HepG2 (cell line): ENCODE data around the gene FOXA1. TPM values are rescaled to one million over a fixed set of nuclear protein-coding genes. Genes with fewer than 3 reads are reported as not detected.

Experiments used
- ARID5B ChIP-seq: IDR thresholded peaks from 2 replicates; pipeline ENCODE4 v1.4.0; 2020; ENCODE audit warnings: mild to moderate bottlenecking, missing genetic modification reagents
- CBX2 ChIP-seq, 2 experiments: fragments of 200-600 bp in 1 of 2; sonication (generic); formaldehyde crosslinking in 1 of 2; IDR thresholded peaks; 2 replicates each; pipeline versions ENCODE4 v1.7.0 to v1.8.1; 2018 to 2022; ENCODE audit warnings: low read depth in 2 of 2, low read length in 1 of 2, mild to moderate bottlenecking in 1 of 2, missing genetic modification reagents in 1 of 2
- HDAC6 ChIP-seq: fragments of 200-600 bp; sonication (generic); IDR thresholded peaks from 2 replicates; pipeline ENCODE4 v1.7.0; 2017; ENCODE audit warnings: mild to moderate bottlenecking, antibody characterized with exemption, low read length, low read depth
- HOXA7 ChIP-seq: sonication (generic); formaldehyde crosslinking; IDR thresholded peaks from 2 replicates; pipeline ENCODE4 v1.8.1; 2022; ENCODE audit warnings: mild to moderate bottlenecking, missing genetic modification reagents, moderate library complexity
- KMT2A ChIP-seq: sonication (generic); formaldehyde crosslinking; IDR thresholded peaks from 2 replicates; pipeline ENCODE4 v1.4.0; 2020; ENCODE audit warnings: missing genetic modification reagents
- NBN ChIP-seq: fragments of 450-650 bp; conservative IDR thresholded peaks from 2 replicates; pipeline ENCODE4 v1.6.1; 2017
- NFYB ChIP-seq: sonication (generic); formaldehyde crosslinking; IDR thresholded peaks from 2 replicates; pipeline ENCODE4 v1.4.0; 2020; ENCODE audit warnings: missing genetic modification reagents
- RFX1 ChIP-seq: fragments of 450-650 bp; IDR thresholded peaks from 2 replicates; pipeline ENCODE4 v1.6.1; 2017
- SIN3A ChIP-seq: IDR thresholded peaks from 2 replicates; pipeline ENCODE4 v1.6.1; 2011; ENCODE audit warnings: low read depth, mild to moderate bottlenecking, control low read depth, low read length, borderline replicate concordance
- ZNF143 ChIP-seq: sonication (generic); formaldehyde crosslinking; IDR thresholded peaks from 2 replicates; pipeline ENCODE4 v1.4.0; 2020; ENCODE audit warnings: missing genetic modification reagents
- ZNF234 ChIP-seq: sonication (generic); formaldehyde crosslinking; conservative IDR thresholded peaks from 2 replicates; pipeline ENCODE4 v1.5.1; 2020; ENCODE audit warnings: mild to moderate bottlenecking, missing genetic modification reagents
- ZNF280B ChIP-seq: sonication (generic); formaldehyde crosslinking; IDR thresholded peaks from 2 replicates; pipeline ENCODE4 v1.5.0; 2020; ENCODE audit warnings: missing genetic modification reagents, mild to moderate bottlenecking, borderline replicate concordance
- ZNF562 ChIP-seq: sonication (generic); formaldehyde crosslinking; IDR thresholded peaks from 2 replicates; pipeline ENCODE4 v1.8.0; 2022; ENCODE audit warnings: missing genetic modification reagents, borderline replicate concordance
- ZNF737 ChIP-seq: sonication (generic); formaldehyde crosslinking; IDR thresholded peaks from 2 replicates; pipeline ENCODE4 v1.5.0; 2020; ENCODE audit warnings: missing genetic modification reagents, mild to moderate bottlenecking, borderline replicate concordance
- ZNF891 ChIP-seq: sonication (generic); formaldehyde crosslinking; IDR thresholded peaks from 2 replicates; pipeline ENCODE4 v1.5.0; 2020; ENCODE audit warnings: mild to moderate bottlenecking, missing genetic modification reagents
- ZSCAN22 ChIP-seq: sonication (generic); formaldehyde crosslinking; IDR thresholded peaks from 2 replicates; pipeline ENCODE4 v1.4.0; 2020; ENCODE audit warnings: mild to moderate bottlenecking, missing genetic modification reagents
- polyA plus RNA-seq, 8 experiments: library from polyadenylated mRNA; depleted of rRNA in 3 of 8; stranded (reverse) in 7 of 8; unstranded in 1 of 8; fragments of >200 nt; fragmentation: Illumina TruSeq in 4 of 8; extraction: Trizol in 4 of 8; gene quantifications; 2 replicates each; pipeline versions ENCODE4 v1.2.1 to v1.2.3, GENCODE V29; 2011 to 2016; ENCODE audit warnings: low read depth in 4 of 8, missing spikeins in 1 of 8, mixed read lengths in 1 of 8; ENCODE audit not compliant: insufficient read depth in 1 of 8
- total RNA-seq, 5 experiments: library from RNA; depleted of rRNA; stranded (reverse); fragments of >200 nt; fragmentation: Illumina TruSeq; extraction: Trizol; gene quantifications; 2 replicates each; pipeline ENCODE4 v1.2.3, GENCODE V29; 2016; ENCODE audit warnings: low read depth in 1 of 5
- TF ChIP-seq, protein P1 (sequence below): sonication (generic); formaldehyde crosslinking; IDR thresholded peaks from 2 replicates; pipeline ENCODE4 v1.4.0; 2020; ENCODE audit warnings: mild to moderate bottlenecking, low read depth, missing genetic modification reagents
- TF ChIP-seq, protein P2 (sequence below): fragments of 450-650 bp; IDR thresholded peaks from 2 replicates; pipeline ENCODE4 v1.6.1; 2017; ENCODE audit warnings: mild to moderate bottlenecking
- TF ChIP-seq, protein P3 (sequence below): conservative IDR thresholded peaks from 2 replicates; pipeline ENCODE4 v1.6.1; 2018; ENCODE audit warnings: missing genetic modification reagents

The FOXA1 gene
- total and polyA plus RNA-seq, 2 of the 13 experiments (the other 11 are each of a cell fraction or from before 2014, with no cell fraction given), result 43.4 to 58.6 TPM

DNA sequence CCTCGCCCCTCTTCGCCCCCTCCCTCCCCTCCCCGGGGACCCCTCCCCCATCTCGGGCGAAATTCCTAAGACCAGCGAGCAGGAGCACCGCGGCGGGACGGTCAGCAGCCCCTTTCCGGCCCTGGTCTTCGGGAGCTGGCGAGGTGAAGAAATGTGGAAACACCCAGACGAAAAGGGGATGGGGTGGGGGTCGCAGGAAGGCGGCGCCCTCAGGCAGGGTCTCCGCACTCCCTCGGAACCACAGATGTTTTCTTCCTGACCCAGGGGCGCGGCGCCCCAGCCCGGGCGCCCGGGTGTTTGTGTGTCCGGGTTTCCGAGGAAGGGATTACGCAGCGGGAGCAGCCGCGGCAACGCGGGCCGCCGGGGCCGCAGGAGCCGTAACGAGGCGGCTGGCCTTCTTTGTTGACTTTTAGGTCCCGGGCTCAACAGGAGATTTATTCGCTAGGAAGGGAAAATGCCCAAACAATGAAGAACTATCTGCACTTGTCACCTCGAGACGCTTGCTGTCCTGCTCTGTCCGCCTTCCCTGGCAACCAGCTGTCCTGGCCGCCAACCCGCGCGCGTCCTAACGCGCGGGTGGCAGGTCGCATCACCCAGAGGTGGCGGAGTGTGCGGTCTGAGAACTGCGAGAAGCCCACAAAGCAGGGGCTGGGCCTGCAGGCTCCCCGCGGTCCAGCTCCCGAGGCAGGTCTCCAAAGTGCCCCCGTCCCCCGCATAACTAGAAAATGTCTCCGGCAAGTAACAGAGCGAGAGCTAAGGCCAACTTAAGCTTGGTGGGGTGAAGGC is 7.0 kb downstream of the FOXA1 start (continued):
- TF ChIP-seq SIN3A (peak; percentile 64; the same call in 1 of the 2 replicates), ZNF737 (CRISPR knock-in tag) (peak; percentile 99), ZNF280B (peak; percentile 25; the same call in 1 of the 2 replicates), ARID5B (CRISPR knock-in tag) (peak; percentile 66), ZNF234 (peak; percentile 95), KMT2A (CRISPR knock-in tag) (peak; percentile 100), ZNF143 (CRISPR knock-in tag) (no peak), ZNF891 (CRISPR knock-in tag) (peak; percentile 96; the same call in 1 of the 2 replicates), RFX1 (no peak), NFYB (0 out of 2 replicates have a peak, but pooled peaks have one; percentile 37), ZSCAN22 (0 out of 2 replicates have a peak, but pooled peaks have one; percentile 51), NBN (no peak), ZNF562 (CRISPR knock-in tag) (no peak), CBX2 (IDR thresholded peaks at IDR 0.05; ENCODE audit: low read depth, low read length) (no peak), CBX2 (CRISPR knock-in tag; IDR thresholded peaks at IDR 0.05; ENCODE audit: low read depth) (no peak; the same call in none of the 2 replicates), HDAC6 (no peak; the same call in 1 of the 2 replicates), HOXA7 (CRISPR knock-in tag) (no peak)
- TF ChIP-seq, protein P1, sequence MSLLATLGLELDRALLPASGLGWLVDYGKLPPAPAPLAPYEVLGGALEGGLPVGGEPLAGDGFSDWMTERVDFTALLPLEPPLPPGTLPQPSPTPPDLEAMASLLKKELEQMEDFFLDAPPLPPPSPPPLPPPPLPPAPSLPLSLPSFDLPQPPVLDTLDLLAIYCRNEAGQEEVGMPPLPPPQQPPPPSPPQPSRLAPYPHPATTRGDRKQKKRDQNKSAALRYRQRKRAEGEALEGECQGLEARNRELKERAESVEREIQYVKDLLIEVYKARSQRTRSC (CRISPR knock-in tag), result no peak
- TF ChIP-seq, protein P2, sequence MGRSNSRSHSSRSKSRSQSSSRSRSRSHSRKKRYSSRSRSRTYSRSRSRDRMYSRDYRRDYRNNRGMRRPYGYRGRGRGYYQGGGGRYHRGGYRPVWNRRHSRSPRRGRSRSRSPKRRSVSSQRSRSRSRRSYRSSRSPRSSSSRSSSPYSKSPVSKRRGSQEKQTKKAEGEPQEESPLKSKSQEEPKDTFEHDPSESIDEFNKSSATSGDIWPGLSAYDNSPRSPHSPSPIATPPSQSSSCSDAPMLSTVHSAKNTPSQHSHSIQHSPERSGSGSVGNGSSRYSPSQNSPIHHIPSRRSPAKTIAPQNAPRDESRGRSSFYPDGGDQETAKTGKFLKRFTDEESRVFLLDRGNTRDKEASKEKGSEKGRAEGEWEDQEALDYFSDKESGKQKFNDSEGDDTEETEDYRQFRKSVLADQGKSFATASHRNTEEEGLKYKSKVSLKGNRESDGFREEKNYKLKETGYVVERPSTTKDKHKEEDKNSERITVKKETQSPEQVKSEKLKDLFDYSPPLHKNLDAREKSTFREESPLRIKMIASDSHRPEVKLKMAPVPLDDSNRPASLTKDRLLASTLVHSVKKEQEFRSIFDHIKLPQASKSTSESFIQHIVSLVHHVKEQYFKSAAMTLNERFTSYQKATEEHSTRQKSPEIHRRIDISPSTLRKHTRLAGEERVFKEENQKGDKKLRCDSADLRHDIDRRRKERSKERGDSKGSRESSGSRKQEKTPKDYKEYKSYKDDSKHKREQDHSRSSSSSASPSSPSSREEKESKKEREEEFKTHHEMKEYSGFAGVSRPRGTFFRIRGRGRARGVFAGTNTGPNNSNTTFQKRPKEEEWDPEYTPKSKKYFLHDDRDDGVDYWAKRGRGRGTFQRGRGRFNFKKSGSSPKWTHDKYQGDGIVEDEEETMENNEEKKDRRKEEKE, result no peak
- TF ChIP-seq, protein P3, sequence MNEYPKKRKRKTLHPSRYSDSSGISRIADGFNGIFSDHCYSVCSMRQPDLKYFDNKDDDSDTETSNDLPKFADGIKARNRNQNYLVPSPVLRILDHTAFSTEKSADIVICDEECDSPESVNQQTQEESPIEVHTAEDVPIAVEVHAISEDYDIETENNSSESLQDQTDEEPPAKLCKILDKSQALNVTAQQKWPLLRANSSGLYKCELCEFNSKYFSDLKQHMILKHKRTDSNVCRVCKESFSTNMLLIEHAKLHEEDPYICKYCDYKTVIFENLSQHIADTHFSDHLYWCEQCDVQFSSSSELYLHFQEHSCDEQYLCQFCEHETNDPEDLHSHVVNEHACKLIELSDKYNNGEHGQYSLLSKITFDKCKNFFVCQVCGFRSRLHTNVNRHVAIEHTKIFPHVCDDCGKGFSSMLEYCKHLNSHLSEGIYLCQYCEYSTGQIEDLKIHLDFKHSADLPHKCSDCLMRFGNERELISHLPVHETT, result peak; percentile 62
